ENCODE measurements around the gene CCDC73.

CCDC73 gene

GRCh38 chr11:32561835-32562234, 232.6 kb downstream of the CCDC73 start:
- Histone ChIP-seq H3K9me3 (ENCODE audit: control insufficient read depth, insufficient read depth, low read length) (no peaks in the 10 kb centered on the region), H3K27me3 (ENCODE audit: control insufficient read depth, low read length) (no peaks in the 10 kb centered on the region; the same call in 1 of the 2 replicates), H3K27ac (ENCODE audit: low read depth, low read length) (no peak overlapping the region), H3F3A (ENCODE audit: control insufficient read depth, insufficient read depth) (no peaks in the 10 kb centered on the region), H3K79me2 (ENCODE audit: control insufficient read depth, low read length) (no peaks in the 10 kb centered on the region), H3K4me1 (ENCODE audit: control insufficient read depth, low read length) (no peaks in the 10 kb centered on the region), H4K20me1 (ENCODE audit: control insufficient read depth, insufficient read depth, low read depth, low read length) (no peaks in the 10 kb centered on the region), H3K36me3 (ENCODE audit: control insufficient read depth, low read length) (no peaks in the 10 kb centered on the region), H3K4me3 (ENCODE audit: low read length) (no peak overlapping the region), H3K4me2 (ENCODE audit: low read length) (no peak overlapping the region), H3K9me2 (replicated peaks; ENCODE audit: control insufficient read depth, low read length) (no peaks in the 10 kb centered on the region)
- TF ChIP-seq EZH2phosphoT487 (IDR thresholded peaks at IDR 0.05; ENCODE audit: borderline replicate concordance, low read length): no peak

- TF ChIP-seq EZH2phosphoT487 (IDR thresholded peaks at IDR 0.05; ENCODE audit: borderline replicate concordance, low read length) (no peak), CTCF (IDR thresholded peaks at IDR 0.05; ENCODE audit: low read depth, low read length, poor library complexity, severe bottlenecking) (no peak)
- H3K9me2 ChIP-seq (replicated peaks; ENCODE audit: control insufficient read depth, low read length): no peaks in the 10 kb centered on the region
Measured at GRCh38 chr11:32555895-32556294, 238.6 kb downstream of the CCDC73 start.

GRCh38 chr11:32555091-32555490, 239.4 kb downstream of the CCDC73 start:
- Histone ChIP-seq H3K4me1 (ENCODE audit: control insufficient read depth, low read length) (peaks cover 8% of the 10 kb centered on the region), H3K36me3 (ENCODE audit: control insufficient read depth, low read length) (no peaks in the 10 kb centered on the region), H3F3A (ENCODE audit: control insufficient read depth, insufficient read depth) (no peaks in the 10 kb centered on the region), H3K4me3 (ENCODE audit: low read length) (no peak overlapping the region), H3K79me2 (ENCODE audit: control insufficient read depth, low read length) (no peaks in the 10 kb centered on the region), H3K4me2 (ENCODE audit: low read length) (no peak overlapping the region), H3K27me3 (ENCODE audit: control insufficient read depth, low read length) (no peaks in the 10 kb centered on the region; the same call in 1 of the 2 replicates), H3K9me2 (replicated peaks; ENCODE audit: control insufficient read depth, low read length) (no peaks in the 10 kb centered on the region), H4K20me1 (ENCODE audit: control insufficient read depth, insufficient read depth, low read depth, low read length) (no peaks in the 10 kb centered on the region), H3K9me3 (ENCODE audit: control insufficient read depth, insufficient read depth, low read length) (no peaks in the 10 kb centered on the region), H3K27ac (ENCODE audit: low read depth, low read length) (no peak overlapping the region)
- TF ChIP-seq EZH2phosphoT487 (IDR thresholded peaks at IDR 0.05; ENCODE audit: borderline replicate concordance, low read length): no peak
- TF ChIP-seq CTCF (IDR thresholded peaks at IDR 0.05; ENCODE audit: low read depth, low read length, poor library complexity, severe bottlenecking): no peak

More at GRCh38 chr11:32555895-32556294, 238.6 kb downstream of the CCDC73 start:
- H3K4me2 ChIP-seq (ENCODE audit: low read length): no peak overlapping the region
- H3K27me3 ChIP-seq (ENCODE audit: control insufficient read depth, low read length): no peaks in the 10 kb centered on the region; the same call in 1 of the 2 replicates
- H3K9me3 ChIP-seq (ENCODE audit: control insufficient read depth, insufficient read depth, low read length): no peaks in the 10 kb centered on the region
- H3K79me2 ChIP-seq (ENCODE audit: control insufficient read depth, low read length): no peaks in the 10 kb centered on the region
- no peaks in the 10 kb centered on the region for H3F3A ChIP-seq (ENCODE audit: control insufficient read depth, insufficient read depth)
- peaks cover 6% of the 10 kb centered on the region; the same call in 1 of the 2 replicates for H3K4me1 ChIP-seq (ENCODE audit: control insufficient read depth, low read length)
- H3K36me3 ChIP-seq (ENCODE audit: control insufficient read depth, low read length): no peaks in the 10 kb centered on the region
- no peaks in the 10 kb centered on the region for H4K20me1 ChIP-seq (ENCODE audit: control insufficient read depth, insufficient read depth, low read depth, low read length)
- no peak overlapping the region for H3K27ac ChIP-seq (ENCODE audit: low read depth, low read length)
- no peak overlapping the region for H3K4me3 ChIP-seq (ENCODE audit: low read length)
